Globus pallidus (tissue), 1 donor: ENCODE results near the gene ANHX.
"Not testable (repeated sequence)": the region's sequence is repeated elsewhere in the genome, so short reads cannot be mapped to it uniquely, and the experiment has no call there.

Experiments
- DNase-seq: peaks from one replicate; pipeline ENCODE4 v3.0.0-alpha.2; 2015; ENCODE audit warnings: low spot score

The ANHX gene

DNA sequence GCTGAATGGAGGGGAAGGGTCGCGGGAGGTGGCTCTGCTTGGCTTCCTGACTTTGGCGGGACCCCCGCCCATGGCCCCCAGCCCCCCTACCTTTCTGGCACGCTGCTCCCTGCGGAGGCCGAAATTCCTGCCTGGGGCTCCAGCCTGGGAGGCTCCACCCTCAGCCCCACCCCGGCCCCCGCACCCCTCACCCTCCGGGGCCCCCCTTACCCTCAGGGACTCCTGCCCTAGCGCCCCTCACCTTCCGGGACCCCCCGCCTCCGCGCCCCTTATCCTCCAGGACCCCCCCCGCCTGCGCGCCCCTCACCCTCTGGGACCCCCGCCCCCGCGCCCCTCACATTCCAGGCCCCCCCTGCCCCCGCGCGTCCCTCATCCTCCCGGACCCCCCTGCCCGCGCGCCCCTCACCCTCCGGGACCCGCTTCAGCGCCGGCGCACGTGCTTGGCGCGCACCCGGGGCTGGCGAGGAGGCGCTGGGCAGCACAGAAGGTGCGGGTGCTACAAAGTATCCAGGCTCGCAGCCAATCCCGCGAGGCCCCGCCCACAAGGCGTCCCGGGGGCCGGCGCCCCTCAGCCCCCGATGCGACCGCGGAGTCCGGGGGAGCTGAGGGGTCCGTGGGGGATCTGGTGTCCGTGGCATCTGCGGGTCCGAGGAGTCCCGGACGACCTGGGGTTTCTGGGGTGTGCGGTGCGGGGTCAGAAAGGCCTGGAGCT lies at the start of gene ANHX:
TSS of gene ANHX (minus strand) at position 477 of the 712 bp plus-strand sequence. CDS start 1,521 bp downstream, outside the sequence.
- DNase-seq: no peak

DNA sequence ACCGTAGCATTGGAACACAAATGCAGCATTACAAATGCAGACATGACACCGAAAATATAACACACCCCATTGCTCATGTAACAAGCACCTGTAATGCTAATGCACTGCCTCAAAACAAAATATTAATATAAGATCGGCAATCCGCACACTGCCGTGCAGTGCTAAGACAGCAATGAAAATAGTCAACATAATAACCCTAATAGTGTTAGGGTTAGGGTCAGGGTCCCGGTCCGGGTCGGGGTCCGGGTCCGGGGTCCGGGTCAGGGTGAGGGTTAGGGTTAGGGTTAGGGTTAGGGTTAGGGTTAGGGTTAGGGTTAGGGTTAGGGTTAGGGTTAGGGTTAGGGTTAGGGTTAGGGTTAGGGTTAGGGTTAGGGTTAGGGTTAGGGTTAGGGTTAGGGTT lies 29.0 kb upstream of the ANHX start:
- not testable (repeated sequence) for DNase-seq

DNA sequence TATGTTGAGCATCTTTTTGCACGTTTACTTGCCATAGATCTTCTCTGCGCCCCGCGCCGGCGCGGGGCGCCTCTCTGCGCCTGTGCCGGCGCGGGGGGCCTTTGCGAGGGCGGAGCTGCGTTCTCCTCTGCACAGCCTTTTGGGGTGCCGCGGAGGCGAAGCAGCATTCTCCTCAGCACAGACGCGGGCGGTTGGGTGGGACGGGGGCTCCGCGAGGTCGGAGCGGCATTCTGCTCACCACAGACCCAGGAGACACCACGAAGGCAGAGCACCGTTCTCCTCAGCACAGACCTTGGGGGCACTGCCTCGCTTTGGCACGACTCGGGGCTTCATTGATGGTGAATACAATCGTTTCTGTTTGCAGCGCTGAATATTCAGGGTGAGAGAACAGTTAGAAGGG lies 28.5 kb upstream of the ANHX start:
- DNase-seq: no peak

DNA sequence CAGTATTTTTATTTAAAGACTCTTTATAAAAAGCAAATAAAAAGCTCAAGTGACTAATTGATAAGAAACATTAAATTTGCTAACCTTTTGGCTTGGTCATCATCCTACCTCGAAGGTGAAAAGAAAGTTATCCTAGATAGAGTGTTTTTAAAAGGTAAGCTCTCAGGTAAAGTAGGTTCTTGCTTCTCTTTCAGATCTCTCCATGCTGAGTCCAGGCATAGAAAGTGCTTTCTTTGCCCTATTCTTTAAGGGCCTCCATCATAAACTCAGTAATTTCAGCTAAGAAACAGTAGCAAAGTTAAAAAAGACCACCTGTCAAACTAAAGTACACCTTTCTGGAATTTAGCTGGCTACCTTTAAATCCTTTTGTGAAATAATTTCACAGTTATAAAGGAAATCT lies 20.6 kb upstream of the ANHX start:
- no peak for DNase-seq

GRCh38 chr12:133255833-133256232 lies 20.2 kb upstream of the ANHX start:
- not testable (repeated sequence) for DNase-seq

DNA sequence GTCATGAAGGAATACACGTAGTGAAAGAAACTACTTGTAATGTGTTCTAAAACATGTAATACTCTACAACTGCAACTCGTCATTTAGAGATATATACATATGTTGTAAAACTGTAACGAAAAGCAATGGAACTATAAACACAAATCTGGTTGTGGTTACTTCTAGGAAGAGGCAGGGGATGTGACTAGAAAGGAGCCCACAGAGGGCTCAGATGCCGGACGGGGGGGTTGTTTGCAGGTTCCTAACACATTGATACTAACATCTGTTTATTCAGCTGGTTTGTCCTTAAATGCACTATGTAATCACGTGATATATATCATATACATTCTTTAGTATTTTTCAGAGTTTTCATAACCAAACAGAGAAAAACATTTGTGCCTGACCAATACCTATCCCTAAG lies 16.1 kb upstream of the ANHX start:
- DNase-seq: no peak

- DNase-seq: no peak
Measured at GRCh38 chr12:133236556-133236955, 879 bp upstream of the ANHX start.

DNA sequence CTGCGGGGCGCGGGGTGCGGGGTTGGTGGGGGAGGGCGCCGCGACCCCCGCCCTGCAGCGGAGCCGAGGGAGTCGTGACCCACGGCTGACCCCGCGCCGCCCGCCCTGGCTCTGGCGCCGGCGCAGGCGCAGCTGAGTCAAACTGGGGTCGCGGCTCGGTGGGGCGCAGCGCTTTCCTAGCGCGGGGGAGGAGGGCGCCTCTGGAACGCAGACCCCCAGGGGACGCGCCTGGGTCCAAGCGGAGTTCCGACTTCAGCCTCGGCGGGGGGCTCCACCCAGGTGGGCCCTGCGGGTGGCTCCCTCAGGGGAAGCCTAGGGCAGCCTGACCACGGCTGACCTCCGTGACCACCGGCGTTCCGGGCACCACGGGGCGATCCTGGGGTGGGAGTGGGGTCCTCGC lies 467 bp upstream of the ANHX start:
- no peak for DNase-seq

DNA sequence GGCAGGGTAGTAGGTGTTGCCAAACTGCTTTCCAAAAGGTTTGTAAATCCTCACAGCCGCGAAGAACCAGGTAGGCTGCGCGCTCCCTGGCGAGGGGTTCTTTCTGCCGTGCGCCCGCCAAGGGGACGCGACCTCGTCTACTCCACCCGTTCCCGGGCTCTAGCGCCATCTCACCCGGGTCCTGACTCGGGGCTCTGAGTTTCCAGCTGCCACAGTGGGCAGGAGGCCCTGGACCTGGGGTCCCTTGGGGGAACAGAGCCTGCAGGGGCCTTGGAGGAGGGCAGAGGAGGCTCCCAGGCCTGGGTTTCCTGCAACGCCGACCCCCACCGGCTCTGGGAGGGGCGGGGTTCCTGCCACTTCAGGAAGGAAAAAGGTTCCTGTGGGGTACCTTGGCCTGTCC lies 706 bp downstream of the ANHX start:
- DNase-seq: no peak

DNA sequence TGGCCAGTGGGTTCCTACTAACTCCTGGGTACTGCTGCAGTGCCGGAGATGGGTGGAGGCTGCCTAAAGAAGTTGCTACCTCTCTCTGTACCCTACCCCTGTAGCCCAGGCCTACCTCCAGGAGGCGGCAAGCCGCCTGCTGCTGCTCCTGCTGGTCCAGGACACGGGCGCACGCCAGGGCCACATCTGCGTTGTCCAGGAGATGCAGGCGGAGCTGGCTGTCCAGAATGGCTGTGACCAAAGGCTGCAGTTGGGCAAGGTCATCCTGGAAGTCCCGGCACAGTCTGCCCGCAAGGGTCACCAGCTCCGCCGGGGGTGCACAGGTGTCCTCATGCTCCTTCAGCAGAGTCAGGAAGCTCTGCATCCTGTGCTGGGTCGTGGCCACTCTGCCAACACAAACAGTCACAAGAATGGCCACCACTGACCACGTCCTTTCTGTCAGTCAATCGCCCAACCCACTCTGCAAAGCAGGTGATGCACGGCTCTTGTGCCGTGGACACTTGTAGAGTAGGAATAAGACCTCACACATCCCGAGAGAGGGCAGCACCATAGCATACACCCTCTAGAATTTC lies 1.6 kb downstream of the ANHX start:
- no peak for DNase-seq

DNA sequence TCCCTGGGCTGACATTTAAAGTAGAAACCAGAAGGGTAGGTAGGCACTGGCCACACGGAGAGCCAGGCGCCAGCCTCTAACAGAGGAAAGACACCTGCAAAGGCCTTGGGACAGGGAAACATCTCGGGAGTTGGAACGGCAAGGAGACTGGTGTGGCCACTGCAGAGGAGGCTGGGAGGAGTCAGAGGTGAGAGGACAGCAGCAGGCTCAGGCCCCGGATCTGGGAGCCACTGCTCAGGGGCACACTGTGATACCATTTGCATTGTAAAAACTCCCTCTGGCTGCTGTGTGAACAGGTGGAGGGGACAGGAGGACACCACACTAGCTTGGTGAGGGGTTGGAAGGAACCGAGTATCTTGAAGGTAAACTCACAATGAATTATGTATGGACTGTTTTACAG lies 2.7 kb downstream of the ANHX start:
- no peak for DNase-seq

- DNase-seq: no peak
Measured at GRCh38 chr12:133231001-133231400, 4.7 kb downstream of the ANHX start.

- DNase-seq: no peak
Measured at GRCh38 chr12:133227281-133227852, 8.3 kb downstream of the ANHX start.

DNA sequence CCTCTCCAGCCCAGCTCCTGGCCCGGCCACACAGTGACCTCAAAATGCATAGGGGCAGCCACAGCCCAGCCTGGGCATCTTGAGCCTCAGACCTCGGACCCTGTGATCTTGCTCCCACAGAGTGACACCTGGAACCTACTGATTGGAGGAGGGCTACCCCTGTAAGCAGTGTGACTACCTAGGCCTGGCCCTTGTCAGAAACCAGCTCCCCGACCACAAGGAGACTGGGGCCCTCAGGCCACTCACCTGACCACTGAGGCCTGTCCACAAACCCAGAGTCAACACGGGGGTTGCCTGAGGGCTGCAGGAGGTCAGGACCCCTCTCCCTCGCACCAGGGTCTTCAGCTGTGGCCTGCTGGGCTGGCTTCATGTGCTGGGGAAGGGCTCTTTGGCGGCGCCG lies 9.0 kb downstream of the ANHX start:
- no peak for DNase-seq

DNA sequence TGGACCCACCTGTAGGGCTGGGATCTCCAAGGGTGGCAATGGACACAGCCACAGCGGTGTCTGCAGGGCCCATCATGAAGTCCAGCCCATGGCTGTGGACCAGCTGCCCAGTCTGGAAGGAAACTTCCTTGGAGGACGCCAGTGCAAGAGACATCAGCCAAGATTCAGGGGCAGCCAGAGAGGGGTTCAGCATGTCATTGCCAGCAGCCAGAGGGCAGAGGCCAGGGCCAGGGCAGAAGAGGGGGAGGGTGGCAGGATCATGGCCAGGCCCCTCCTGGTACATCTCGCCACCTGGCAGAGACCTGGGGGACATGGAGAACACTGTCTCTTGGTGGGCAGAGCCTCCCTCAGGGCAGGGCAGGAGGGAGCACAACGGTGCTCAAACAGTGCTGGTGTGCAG lies 10.2 kb downstream of the ANHX start:
- no peak for DNase-seq

DNA sequence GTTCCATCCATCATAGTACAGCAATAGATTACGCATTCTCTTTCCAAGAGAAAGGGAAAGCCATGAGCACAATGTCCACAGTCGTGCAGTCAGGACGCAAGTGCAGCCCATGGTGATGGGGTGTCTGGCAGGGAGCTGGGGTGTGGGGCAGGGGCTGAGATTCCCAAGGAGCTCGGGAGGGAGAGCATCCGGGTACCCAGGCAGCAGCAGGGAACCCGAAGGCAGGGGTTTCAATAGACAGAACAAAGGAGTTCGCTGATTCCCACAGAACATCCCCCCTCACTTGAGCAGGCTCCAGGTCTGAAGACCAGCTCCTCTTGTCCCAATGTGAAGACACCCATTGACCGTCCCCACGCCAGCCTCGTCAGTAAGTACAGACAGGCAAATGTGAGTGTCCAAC lies 13.5 kb downstream of the ANHX start:
- DNase-seq: no peak

DNA sequence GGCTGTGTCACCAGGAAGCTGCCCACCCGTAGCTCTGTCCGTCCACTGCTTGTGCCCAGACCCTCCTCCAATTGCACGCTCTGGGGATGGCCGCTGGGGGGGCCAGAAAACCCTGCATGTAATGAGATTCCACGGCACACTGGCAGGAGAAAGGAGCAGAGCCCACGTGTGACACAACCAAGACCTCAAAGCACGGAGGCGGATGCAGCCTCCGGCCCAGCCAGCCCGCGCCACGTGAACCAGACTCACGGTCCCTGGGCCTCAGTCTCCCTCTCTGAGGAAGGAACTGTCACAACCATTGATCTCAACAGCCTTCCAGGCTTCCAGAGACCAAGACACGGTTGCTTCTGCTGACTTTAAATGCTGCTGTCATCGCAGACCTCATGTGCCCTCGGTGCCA lies 14.4 kb downstream of the ANHX start:
- no peak for DNase-seq

GRCh38 chr12:133220521-133220920 lies 15.2 kb downstream of the ANHX start:
- no peak for DNase-seq

GRCh38 chr12:133217219-133217618 lies 18.5 kb downstream of the ANHX start:
- no peak for DNase-seq

DNA sequence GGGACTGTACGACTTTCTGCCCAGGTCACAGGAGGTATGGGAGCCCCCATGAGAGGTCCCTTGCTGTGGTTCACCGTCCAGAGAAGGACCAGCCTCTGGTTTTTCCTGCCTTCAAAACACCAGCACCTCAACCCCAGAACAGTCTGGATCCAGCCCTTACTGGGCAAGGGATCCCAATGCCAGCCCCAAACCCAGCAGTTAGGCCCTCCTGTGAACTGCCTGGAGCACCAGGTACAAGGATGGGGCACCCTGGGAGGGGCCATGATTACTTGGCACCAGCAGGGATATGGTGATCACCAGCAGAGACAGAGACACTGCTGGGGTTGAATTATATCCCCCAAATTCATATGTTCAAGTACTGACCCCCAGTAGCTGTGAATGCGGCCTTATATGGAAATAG lies 20.0 kb downstream of the ANHX start:
- no peak for DNase-seq

GRCh38 chr12:133206390-133206789 lies 29.3 kb downstream of the ANHX start:
- DNase-seq: no peak

DNA sequence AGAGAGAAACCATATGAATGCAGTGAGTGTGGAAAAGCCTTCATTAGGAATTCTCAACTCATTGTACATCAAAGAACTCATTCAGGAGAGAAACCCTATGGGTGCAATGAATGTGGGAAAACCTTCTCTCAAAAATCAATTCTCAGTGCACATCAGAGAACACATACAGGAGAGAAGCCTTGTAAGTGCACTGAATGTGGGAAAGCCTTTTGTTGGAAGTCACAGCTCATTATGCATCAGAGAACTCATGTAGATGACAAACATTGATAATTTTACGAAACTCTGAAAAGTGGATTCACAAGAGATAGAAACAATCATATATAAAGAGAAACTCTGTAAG lies 31.4 kb downstream of the ANHX start:
- no peak for DNase-seq

- no peak for DNase-seq
Measured at GRCh38 chr12:133203344-133204263, 32.1 kb downstream of the ANHX start.
